Loucy (cell line): ENCODE measurements around the gene CLMP.
"Not testable (repeated sequence)": the region's sequence is repeated elsewhere in the genome, so short reads cannot be mapped to it uniquely, and the experiment has no call there.

ENCODE experiments used
- H2AFZ ChIP-seq: fragments of 200-600 bp; sonication (generic); 2 replicates; pipeline ENCODE4 v1.6.0; 2016; ENCODE audit warnings: antibody characterized with exemption, mild to moderate bottlenecking, low read length, moderate library complexity
- H3F3A ChIP-seq: fragments of 200-600 bp; 2 replicates; pipeline ENCODE4 v1.6.0; 2016; ENCODE audit warnings: antibody characterized with exemption, low read depth, mild to moderate bottlenecking
- H3K27me3 ChIP-seq: fragments of 200-600 bp; sonication (generic); 2 replicates; pipeline ENCODE4 v1.6.1; 2014; ENCODE audit warnings: low read length, mild to moderate bottlenecking; ENCODE audit not compliant: insufficient read depth, poor library complexity, severe bottlenecking
- H3K36me3 ChIP-seq: fragments of 200-600 bp; sonication (generic); 2 replicates; pipeline ENCODE4 v1.6.1; 2016; ENCODE audit warnings: low read length; ENCODE audit not compliant: insufficient read depth
- H3K4me1 ChIP-seq: fragments of 200-600 bp; sonication (generic); 2 replicates; pipeline ENCODE4 v1.5.1; 2014; ENCODE audit warnings: low read length, mild to moderate bottlenecking; ENCODE audit not compliant: insufficient read depth, poor library complexity, severe bottlenecking
- H3K4me2 ChIP-seq: fragments of 200-600 bp; sonication (generic); 2 replicates; pipeline ENCODE4 v1.6.0; 2014; ENCODE audit warnings: antibody characterized with exemption, low read length, low read depth, mild to moderate bottlenecking; ENCODE audit not compliant: poor library complexity, severe bottlenecking
- H3K4me3 ChIP-seq: fragments of 200-600 bp; sonication (generic); 2 replicates; pipeline ENCODE4 v1.5.1; 2014; ENCODE audit warnings: low read length, mild to moderate bottlenecking, mixed read lengths; ENCODE audit not compliant: poor library complexity, severe bottlenecking
- H3K79me2 ChIP-seq: fragments of 200-600 bp; sonication (generic); 2 replicates; pipeline ENCODE4 v1.6.1; 2014; ENCODE audit warnings: low read length; ENCODE audit not compliant: insufficient read depth
- H3K9ac ChIP-seq: fragments of 200-600 bp; sonication (generic); 2 replicates; pipeline ENCODE4 v1.6.0; 2014; ENCODE audit warnings: mild to moderate bottlenecking, low read depth, low read length, moderate library complexity; ENCODE audit not compliant: poor library complexity, severe bottlenecking
- H3K9me2 ChIP-seq: fragments of 200-600 bp; sonication (generic); replicated peaks from 2 replicates; pipeline ENCODE4 v1.6.1; 2016; ENCODE audit warnings: low read depth, low read length, mixed read lengths
- H3K9me3 ChIP-seq: fragments of 200-600 bp; sonication (generic); 2 replicates; pipeline ENCODE4 v1.6.1; 2014; ENCODE audit warnings: mild to moderate bottlenecking, antibody characterized with exemption, low read length, low read depth; ENCODE audit not compliant: insufficient read depth
- H4K20me1 ChIP-seq: fragments of 200-600 bp; sonication (generic); 2 replicates; pipeline ENCODE4 v1.6.0; 2014; ENCODE audit warnings: antibody characterized with exemption, low read length, mild to moderate bottlenecking; ENCODE audit not compliant: insufficient read depth, poor library complexity, severe bottlenecking
- CTCF ChIP-seq: fragments of 200-600 bp; sonication (generic); conservative IDR thresholded peaks from 2 replicates; pipeline ENCODE4 v1.5.1; 2014; ENCODE audit warnings: mild to moderate bottlenecking, antibody characterized with exemption, low read length
- EZH2phosphoT487 ChIP-seq: fragments of 200-600 bp; IDR thresholded peaks from 2 replicates; pipeline ENCODE4 v1.6.1; 2018; ENCODE audit warnings: antibody characterized with exemption, mild to moderate bottlenecking, moderate library complexity, borderline replicate concordance

The CLMP gene

GRCh38 chr11:123152951-123153350 lies 42.1 kb downstream of the CLMP start:
- H3K9ac ChIP-seq: no peak overlapping the region
- no peaks in the 10 kb centered on the region for H3K9me2 ChIP-seq
- no peaks in the 10 kb centered on the region for H3K27me3 ChIP-seq
- no peak overlapping the region for H3K4me3 ChIP-seq
- TF ChIP-seq EZH2phosphoT487 (no peak), CTCF (no peak)
- H2AFZ ChIP-seq: no peak overlapping the region
- H3K36me3 ChIP-seq: no peaks in the 10 kb centered on the region
- no peaks in the 10 kb centered on the region for H3K9me3 ChIP-seq
- H4K20me1 ChIP-seq: no peaks in the 10 kb centered on the region
- H3K4me1 ChIP-seq: peaks cover 2% of the 10 kb centered on the region
- H3K79me2 ChIP-seq: no peaks in the 10 kb centered on the region
- no peaks in the 10 kb centered on the region for H3F3A ChIP-seq
- H3K4me2 ChIP-seq: no peak overlapping the region

GRCh38 chr11:123152346-123152745 lies 42.7 kb downstream of the CLMP start:
- H3K9ac ChIP-seq, H3K79me2 ChIP-seq: not testable (repeated sequence)

GRCh38 chr11:123151796-123152195 lies 43.3 kb downstream of the CLMP start:
- H3K9me3 ChIP-seq: no peaks in the 10 kb centered on the region
- no peaks in the 10 kb centered on the region for H3F3A ChIP-seq
- no peak overlapping the region for H3K4me3 ChIP-seq
- H3K9me2 ChIP-seq: no peaks in the 10 kb centered on the region
- no peak overlapping the region for H2AFZ ChIP-seq
- no peaks in the 10 kb centered on the region for H3K27me3 ChIP-seq
- TF ChIP-seq CTCF (no peak), EZH2phosphoT487 (no peak)
- no peaks in the 10 kb centered on the region for H3K36me3 ChIP-seq
- no peak overlapping the region for H3K9ac ChIP-seq
- no peaks in the 10 kb centered on the region for H4K20me1 ChIP-seq
- no peak overlapping the region for H3K4me2 ChIP-seq
- no peaks in the 10 kb centered on the region for H3K79me2 ChIP-seq
- no peaks in the 10 kb centered on the region for H3K4me1 ChIP-seq

More at GRCh38 chr11:123152346-123152745, 42.7 kb downstream of the CLMP start:
- not testable (repeated sequence) for H4K20me1 ChIP-seq, H3K9me2 ChIP-seq, H3K36me3 ChIP-seq, H3K4me3 ChIP-seq, H3K9me3 ChIP-seq, H3K27me3 ChIP-seq, H2AFZ ChIP-seq, H3K4me2 ChIP-seq, H3F3A ChIP-seq, H3K4me1 ChIP-seq

GRCh38 chr11:123151366-123151765 lies 43.7 kb downstream of the CLMP start:
- H3K79me2 ChIP-seq: no peaks in the 10 kb centered on the region
- no peak overlapping the region for H3K4me3 ChIP-seq
- no peaks in the 10 kb centered on the region for H3K36me3 ChIP-seq
- no peaks in the 10 kb centered on the region for H3K27me3 ChIP-seq
- H2AFZ ChIP-seq: no peak overlapping the region
- no peaks in the 10 kb centered on the region for H3K4me1 ChIP-seq
- no peaks in the 10 kb centered on the region for H3K9me3 ChIP-seq
- no peaks in the 10 kb centered on the region for H3F3A ChIP-seq
- H3K9ac ChIP-seq: no peak overlapping the region
- H3K4me2 ChIP-seq: no peak overlapping the region
- TF ChIP-seq EZH2phosphoT487 (no peak), CTCF (no peak)
- no peaks in the 10 kb centered on the region for H3K9me2 ChIP-seq
- H4K20me1 ChIP-seq: no peaks in the 10 kb centered on the region
